NCI-H2171 treated with DMSO at 0.1 percent for 48 hours (cell line): Measurements from ENCODE around the gene MYBPH.

Source experiments
- DNase-seq: peaks from one replicate; lab custom pipeline; 2025; lab: John Stamatoyannopoulos, UW

MYBPH gene

GRCh38 chr1:203148579-203148978, 27.0 kb downstream of the MYBPH start:
- no peak for DNase-seq

- peak; percentile 32 for DNase-seq
These were observed 27.5 kb downstream of the MYBPH start for GRCh38 chr1:203148127-203148526.

GRCh38 chr1:203147376-203147775, 28.2 kb downstream of the MYBPH start:
- DNase-seq = no peak

- DNase-seq = no peak
These were observed 29.1 kb downstream of the MYBPH start for GRCh38 chr1:203146537-203146936.

- no peak for DNase-seq
These were observed 29.6 kb downstream of the MYBPH start for GRCh38 chr1:203146042-203146369.

GRCh38 chr1:203145321-203146041, 30.1 kb downstream of the MYBPH start:
- no peak for DNase-seq

- DNase-seq = no peak
These were observed 31.0 kb downstream of the MYBPH start for GRCh38 chr1:203144661-203145060.

- no peak for DNase-seq
These were observed 32.0 kb downstream of the MYBPH start for GRCh38 chr1:203143641-203144040.

GRCh38 chr1:203142684-203143408, 32.8 kb downstream of the MYBPH start:
- peak; percentile 96 for DNase-seq

GRCh38 chr1:203142124-203142523, 33.5 kb downstream of the MYBPH start:
- no peak for DNase-seq

GRCh38 chr1:203140743-203141520, 34.7 kb downstream of the MYBPH start:
- DNase-seq = no peak

- no peak for DNase-seq
These were observed 35.6 kb downstream of the MYBPH start for GRCh38 chr1:203139976-203140475.

- DNase-seq = no peak
These were observed 37.6 kb downstream of the MYBPH start for GRCh38 chr1:203138066-203138465.

- no peak for DNase-seq
These were observed 38.3 kb downstream of the MYBPH start for GRCh38 chr1:203137324-203137723.

GRCh38 chr1:203136409-203137042, 39.1 kb downstream of the MYBPH start:
- DNase-seq = peak; percentile 34

- DNase-seq = no peak
These were observed 39.9 kb downstream of the MYBPH start for GRCh38 chr1:203135636-203136305.

- peak; percentile 89 for DNase-seq
These were observed 41.5 kb downstream of the MYBPH start for GRCh38 chr1:203133970-203134725.

GRCh38 chr1:203131548-203132200, 44.0 kb downstream of the MYBPH start:
- DNase-seq = no peak

- DNase-seq = no peak
These were observed 45.2 kb downstream of the MYBPH start for GRCh38 chr1:203130358-203130985.
